Ammon's horn (tissue), 1 donor: ENCODE results near the gene BNIP5.
A peak's percentile ranks its signal among the peaks of the same experiment; 100 is the strongest.
"Not testable (repeated sequence)": the region's sequence is repeated elsewhere in the genome, so short reads cannot be mapped to it uniquely, and the experiment has no call there.

ENCODE experiments used
- DNase-seq: peaks from one replicate; pipeline ENCODE4 v3.0.0-alpha.2; 2016; ENCODE audit warnings: low spot score

The BNIP5 gene

DNA sequence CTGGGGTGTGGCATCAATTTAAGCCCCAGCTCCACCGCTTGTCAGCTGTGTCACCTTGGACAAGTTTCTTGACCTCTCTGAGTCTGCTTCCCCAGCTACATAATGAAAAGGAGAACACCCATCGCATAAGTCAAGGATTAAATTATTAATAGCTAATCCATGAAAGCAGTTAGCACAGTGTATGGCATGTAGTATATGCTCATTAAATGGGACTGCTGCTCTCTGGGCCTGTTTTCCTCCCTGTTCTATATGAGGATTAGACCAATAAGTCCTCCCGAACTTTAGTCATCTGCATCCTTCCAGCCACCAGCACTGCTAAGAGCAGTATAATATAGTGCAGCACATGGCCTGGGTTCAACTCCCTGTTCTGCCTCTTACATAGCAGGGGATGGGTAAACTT, 31.1 kb upstream of the BNIP5 start:
- no peak for DNase-seq

DNA sequence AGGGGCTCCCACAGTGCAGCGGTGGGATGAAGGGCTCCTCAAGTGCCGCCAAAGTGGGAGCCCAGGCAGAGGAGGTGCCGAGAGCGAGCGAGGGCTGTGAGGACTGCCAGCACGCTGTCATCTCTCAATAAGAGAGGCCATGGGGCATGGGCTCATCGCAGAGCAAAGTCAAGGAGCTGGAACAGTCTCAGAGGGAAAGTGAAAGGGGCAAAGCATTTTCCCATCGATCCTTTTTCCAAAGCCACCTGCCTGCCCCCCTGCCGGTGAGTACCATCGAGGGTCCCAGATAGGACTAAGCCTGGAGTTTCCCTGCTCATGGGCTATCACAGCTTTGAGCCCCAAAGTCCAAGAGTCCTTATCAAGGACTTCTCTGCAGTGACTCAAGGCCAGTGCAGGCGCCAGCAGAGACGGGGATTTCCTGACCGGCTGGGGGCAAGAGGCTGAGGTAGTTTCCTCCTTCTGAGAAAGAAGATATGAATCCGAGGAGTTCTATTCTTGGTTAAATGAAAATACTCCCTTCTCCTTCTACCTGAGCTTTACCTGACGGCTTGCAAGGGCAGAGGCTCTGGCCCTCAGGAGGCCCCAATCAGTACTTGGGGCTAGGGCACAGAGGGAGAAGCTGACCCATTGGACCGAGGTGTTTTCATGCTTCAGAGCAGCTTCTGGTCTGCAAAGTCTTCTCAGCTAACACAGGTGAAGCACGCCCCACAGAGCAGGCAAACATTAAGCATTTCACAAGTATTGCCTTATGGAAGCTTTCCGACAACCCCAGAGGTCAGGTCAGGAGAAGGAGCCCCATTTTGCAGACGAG, 28.2 kb upstream of the BNIP5 start:
- DNase-seq = no peak

DNA sequence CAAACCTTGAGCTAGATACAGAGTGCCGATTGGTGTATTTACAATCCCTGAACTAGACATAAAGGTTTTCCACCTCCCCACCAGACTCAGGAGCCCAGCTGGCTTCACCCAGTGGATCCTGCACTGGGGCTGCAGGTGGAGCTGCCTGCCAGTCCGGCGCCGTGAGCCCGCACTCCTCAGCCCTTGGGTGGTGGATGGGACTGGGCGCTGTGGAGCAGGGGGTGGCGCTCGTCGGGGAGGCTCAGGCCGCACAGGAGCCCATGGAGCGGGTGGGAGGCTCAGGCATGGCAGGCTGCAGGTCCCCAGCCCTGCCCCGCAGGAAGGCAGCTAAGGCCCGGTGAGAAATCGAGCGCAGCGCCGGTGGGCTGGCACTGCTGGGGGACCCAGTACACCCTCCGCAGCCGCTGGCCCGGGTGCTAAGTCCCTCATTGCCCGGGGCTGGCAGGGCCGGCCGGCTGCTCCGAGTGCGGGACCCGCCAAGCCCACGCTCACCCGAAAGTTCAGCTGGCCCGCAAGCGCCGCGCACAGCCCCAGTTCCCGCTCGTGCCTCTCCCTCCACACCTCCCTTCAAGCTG, 27.5 kb upstream of the BNIP5 start:
- not testable (repeated sequence) for DNase-seq

DNA sequence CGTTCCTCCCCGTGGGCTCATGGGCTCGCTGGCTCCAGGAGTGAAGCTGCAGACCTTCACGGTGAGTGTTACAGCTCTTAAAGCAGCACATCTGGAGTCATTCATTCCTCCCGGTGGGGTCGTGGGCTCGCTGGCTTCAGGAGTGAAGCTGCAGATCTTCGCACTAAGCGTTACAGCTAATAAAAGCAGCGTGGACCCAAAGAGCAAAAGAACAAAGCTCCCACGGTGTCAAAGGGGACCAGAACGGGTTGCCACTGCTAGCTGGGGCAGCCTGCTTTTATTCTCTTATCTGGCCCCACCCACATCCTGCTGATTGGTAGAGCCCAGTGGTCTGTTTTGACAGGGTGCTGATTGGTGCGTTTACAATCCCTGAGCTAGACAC, 26.7 kb upstream of the BNIP5 start:
- not testable (repeated sequence) for DNase-seq

DNA sequence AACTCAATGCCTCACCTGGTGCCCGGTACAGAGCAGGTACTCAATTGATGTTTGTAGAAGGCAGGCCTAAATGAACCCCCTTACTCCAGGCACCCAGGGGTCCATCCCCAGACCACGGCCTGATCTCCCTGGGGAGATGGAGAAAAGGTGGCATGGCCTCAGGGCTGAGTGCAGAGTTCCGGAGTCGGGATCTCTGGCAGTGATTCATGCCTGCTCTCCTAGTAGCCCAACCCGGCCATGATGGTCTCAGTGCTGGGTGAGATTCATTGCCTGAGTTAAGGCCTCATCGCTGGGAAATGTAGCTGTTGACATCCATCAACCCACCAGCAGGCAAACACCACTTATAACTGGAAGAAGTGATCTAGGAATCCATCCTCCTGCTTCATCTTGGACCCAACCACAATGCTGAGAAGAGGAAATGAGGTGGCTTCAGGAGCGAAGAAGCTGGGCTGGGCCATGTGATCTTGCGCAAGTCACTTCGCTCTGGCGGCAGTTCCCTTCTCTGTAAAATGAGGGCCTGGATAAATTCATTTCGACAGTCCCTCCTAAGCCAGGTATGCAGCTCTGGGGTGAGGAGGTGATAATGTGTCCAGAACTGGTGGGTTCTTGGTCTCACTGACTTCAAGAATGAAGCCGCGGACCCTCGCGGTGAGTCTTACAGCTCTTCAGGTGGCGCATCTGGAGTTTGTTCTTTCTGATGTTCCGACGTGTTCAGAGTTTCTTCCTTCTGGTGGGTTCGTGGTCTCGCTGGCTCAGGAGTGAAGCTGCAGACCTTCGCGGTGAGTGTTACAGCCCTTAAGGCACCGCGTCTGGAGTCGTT, 26.1 kb upstream of the BNIP5 start:
- no peak for DNase-seq

DNA sequence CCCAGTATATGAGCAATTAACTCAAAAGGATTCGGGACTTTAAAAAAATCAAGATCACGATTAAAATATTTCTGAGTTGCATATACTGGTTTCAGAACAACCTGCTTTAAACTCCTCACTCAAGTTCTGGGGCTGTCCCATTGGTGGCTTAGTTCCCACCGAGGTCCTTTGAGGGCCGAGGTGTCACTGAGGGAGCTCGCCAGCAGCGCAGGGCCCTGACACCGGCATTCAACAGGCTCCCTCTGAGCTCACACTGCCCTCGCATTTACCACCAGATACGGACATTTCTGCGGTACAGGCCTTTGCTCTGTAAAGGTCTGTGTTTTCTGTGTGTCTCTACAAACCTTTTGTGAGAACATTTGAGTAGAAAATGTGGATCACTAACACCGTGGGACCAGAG, 24.4 kb upstream of the BNIP5 start:
- no peak for DNase-seq

DNA sequence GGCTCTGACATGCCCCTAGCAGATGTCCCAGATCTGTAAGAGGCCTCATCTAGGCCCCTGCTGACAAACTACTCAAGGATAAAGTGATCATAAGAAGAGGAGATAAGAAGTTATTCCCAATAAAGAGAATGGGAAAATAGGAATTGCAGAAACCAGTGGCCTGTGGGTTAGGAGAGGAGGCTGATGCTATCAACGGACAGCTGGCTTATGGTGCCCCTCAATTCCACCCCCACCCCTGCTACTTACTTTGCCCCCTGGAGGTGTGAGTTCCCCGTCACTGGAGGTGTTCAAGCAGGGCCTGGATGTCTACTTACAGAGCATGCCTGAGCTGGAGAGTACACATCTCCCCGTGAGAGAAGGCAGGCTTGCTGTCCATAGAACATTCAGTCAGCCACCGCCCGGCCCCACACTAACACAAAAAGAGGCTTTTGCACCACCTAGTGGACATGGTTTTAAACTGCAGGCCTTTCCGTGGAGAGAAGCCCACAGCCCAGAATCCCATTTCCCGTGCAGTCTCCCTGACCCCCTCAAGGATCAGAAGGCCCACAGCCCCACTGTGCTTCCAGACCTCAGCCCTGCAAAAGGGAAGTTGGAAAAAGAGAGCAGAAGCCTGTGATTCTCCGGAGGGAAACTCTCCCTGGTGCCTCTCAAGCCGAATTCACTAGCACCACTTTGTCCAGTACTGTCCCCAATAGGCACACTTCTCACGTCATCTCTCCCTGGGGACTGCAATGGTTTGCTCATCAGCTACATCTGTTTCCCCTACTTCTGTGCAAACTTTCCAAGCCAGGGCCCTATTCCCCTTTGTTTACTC, 23.8 kb upstream of the BNIP5 start:
- peak; percentile 89 for DNase-seq

DNA sequence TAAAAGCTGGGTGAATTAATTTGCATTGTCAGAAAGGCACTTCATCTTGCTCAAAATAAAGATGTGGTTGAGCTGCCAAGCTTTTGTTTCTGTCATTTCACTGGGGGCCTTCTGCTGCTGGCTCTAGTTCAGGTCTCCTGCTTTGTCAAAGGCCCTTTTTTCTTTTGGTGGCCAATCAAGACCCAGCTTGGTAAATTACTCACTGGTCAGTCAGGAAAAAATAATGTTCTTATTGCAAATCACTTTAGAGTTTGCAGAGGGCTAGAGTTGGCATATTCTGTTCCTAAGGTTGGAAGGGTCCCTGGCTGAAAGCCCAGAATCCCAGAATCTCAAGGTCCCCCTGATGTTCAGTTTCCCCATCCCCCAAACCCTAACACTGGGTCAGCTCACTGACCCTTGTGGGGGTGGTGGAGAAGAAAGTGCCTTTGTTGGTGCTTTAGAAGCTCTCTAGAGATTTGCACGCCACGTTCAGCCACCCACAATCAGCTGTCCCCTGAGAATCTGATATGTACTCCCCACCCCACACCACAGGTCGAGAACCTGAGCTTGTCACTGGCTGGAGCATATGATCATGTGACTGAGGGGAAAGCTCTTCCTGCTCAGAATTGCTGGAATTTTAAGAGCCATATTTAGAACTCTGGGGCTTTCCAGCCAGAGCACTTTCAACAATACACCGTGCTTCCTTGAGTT, 21.7 kb upstream of the BNIP5 start:
- DNase-seq = peak; percentile 72

DNA sequence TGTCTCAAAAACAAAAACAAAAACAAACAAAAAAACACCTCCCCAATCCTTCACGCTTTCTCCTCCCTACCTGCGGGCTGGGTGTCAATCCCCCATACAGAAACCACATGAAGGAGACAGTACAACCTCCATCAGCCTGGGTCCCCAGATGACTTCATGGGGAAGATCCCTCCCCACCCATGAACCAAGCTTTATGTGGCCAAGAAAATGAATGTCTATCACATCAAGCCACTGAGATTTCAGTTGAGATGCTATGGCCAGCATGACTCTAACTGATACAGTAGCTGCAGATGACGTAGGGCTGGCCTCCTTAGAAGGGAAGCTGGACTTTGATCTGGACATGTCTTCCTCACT, 21.2 kb upstream of the BNIP5 start:
- no peak for DNase-seq

DNA sequence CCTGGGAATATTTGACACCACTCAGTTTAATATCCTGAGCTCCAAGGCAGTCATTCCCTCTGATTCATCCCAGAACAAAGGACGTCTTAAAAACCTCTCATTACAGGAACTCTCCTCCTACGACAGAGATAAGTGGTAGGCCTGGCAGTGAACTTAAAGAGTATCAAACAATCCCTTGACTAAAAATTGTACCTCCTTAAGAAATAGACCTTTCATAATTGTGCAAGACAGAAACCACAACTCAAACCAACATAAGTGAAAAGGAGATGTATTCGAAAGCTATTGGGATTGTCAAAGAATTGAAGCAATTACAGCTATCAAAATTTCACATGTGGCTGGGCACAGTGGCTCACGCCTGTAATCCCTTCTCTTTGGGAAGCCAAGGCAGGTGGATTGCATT, 19.1 kb upstream of the BNIP5 start:
- no peak for DNase-seq

DNA sequence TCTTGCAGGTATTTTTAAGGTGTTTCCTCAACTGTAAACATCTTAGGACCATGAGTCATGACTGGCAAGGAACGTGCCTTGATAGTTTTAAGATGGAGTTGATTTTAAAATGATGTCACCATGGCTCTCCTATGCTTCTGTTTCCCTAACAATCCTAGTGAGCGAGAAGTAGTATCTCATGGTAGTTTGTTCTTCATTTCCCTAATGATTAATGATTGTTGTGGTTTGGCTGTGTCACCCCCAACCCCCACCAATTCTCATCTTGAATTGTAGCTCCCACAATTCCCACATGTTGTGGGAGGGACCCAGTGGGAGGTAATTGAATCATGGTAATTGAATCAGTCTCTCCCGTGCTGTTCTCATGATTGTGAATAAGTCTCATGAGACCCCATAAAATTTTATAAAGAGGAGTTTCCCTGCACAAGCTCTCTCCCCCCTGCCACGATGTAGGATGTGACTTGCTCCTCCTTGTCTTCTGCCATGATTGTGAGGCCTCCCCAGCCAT, 16.8 kb upstream of the BNIP5 start:
- DNase-seq = no peak

DNA sequence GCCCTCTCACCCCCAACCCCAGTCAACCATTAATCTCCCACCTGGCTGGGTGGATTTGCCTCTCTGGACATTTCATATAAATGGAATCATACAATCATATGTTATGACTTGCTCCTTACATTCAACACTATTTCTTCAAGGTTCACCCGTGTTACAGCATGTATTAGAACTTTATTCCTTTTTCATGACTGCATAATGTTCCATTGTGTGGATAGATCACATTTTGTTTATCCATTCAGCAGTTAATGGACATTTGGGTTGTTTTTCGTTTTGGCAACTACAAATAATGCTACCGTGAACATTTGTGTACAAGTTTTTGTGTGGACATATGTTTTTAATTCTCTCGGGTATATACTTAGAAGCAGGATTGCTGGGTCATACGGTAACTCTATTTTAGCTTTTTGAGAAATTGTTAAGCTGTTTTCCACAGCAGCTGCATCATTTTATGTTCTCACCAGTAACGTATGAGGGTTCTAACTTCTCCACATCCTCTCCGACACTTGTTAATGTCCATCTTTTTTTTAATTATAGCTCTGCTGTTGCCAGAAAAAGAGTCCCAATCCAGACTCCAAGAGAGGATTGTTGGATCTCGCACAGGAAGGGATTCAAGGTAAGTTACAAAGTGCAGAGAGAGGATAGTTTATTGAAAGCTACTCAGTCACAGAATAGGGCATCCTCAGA, 15.9 kb upstream of the BNIP5 start:
- no peak for DNase-seq

DNA sequence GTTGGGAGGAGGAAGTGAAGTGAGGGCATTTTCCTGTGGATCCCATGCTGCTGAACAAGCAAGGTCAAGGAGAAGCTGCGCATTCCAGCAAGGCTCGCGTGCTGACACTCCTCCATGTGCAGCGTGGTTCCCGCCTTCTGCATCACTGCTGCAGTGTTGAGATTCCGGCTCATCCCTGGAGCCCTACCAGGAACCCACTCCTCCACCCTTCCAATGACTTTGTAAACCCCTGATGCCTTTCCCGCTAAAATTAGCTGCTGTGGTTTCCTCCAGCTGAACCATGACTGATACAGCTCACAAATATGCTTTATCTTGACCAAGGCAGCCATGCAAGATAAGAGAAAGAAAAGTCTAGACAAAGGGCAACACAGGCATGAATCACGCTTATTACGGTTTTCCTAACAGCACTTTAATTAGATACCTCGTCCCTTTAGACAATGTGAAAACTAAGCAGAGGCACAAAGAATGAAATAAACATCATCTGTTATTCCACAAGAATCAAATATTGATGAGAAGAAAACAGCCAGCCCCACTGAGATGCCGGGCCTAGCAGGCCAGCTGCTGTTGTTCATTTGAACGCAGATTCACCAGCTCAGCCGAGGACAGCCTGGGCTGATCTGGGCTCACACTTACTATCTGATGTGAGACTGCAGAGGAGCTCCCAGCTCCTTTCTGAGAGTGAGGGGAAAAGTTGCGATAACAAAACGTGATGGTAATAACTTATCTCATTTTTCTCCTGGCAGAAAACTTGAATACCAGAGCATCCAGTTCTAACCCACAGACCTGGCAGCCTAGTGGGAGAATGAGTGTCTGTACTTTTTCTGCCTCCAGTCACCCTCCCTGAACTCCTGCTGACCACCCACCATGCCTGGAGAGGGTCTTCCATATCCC, 14.2 kb upstream of the BNIP5 start:
- no peak for DNase-seq

DNA sequence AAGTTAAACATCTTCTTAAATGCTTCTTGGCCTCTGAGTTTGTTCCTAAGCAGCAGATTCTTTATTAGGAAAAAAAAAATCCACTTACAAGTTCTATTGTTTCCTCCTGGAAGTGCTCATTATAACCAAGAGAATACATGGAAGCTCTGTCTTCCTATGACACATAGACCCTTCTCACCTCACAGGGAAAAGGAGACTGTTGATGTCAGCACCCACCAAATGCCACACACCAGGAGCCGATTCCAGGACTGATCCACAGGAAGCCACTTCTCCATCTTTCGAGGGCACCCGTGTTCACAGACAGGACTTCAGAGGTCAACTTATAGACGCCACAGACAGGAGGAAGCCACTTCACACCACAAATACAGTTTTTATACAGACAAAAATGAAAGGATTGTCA, 13.4 kb upstream of the BNIP5 start:
- DNase-seq = no peak

DNA sequence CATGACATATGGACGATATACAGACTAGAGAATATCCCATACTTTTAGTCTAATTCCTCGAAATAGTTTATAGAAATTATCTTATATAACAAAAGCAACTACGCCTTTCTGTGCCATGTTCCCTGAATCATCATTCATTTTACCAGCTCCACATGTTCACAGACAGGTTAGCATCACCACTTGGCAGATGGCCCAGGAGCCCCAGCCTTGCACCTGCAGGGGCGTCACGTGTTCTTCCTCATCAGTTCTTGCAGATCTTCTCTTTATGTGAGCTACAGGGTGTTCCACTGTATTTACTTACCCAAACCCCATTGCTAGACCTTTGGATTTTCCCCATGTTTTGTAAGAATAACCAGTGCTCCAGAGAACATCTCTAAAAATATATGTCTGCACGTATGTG, 12.6 kb upstream of the BNIP5 start:
- no peak for DNase-seq

DNA sequence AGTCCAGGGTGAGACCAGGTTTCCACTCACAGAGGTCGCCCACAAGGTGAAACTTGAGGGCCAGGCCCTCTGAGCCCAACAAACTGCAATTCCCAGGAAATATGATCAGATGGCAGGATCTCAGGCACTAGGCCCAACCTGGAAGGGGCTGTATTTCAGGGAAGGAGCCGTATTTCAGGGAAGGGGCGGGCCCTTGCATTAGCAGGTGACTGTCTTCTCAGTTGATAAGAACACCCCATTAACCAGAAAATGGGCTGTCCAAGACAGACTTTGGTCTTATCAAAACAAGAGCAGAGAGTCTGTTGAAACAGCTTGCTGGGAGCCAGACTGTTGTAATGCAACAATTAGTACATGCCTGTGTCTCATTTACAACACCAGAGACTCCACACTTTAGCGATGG, 10.9 kb upstream of the BNIP5 start:
- DNase-seq = no peak

DNA sequence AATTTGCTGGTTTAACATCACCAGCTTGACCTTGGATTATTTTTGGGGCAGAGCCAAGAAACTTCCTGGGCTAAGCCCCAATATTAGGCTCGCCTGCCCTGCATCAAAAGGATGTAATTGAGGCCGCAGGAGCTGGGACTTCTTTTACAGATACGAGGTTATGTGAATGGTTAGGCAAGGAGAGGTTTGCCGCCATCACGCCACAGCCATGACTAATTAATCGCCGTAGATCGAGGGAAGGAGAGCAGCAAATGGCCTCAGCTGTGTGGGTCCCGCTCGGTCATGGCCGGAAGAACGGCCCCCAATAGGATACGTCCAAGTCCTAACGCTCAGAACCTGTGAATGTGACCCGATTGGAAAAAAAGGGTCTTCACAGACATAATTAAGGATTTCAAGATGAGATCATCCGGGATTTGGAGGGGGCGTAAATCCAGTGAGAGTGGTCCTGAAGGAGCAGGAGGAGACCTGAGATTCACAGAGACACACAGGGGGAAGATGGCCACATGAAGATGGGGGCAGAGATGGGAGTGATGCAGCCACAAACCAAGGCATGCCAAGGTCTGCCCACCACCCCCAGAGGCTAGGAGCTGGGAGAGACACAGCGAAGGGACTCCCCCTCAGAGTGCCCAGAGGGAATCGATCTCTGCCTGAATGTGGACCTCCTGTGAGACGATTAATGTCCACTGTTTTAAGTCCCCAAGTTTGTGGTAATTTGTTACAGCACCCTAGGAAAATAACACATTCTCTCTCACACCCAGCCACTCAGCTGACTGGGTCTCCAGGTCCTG, 10.0 kb upstream of the BNIP5 start:
- no peak for DNase-seq

DNA sequence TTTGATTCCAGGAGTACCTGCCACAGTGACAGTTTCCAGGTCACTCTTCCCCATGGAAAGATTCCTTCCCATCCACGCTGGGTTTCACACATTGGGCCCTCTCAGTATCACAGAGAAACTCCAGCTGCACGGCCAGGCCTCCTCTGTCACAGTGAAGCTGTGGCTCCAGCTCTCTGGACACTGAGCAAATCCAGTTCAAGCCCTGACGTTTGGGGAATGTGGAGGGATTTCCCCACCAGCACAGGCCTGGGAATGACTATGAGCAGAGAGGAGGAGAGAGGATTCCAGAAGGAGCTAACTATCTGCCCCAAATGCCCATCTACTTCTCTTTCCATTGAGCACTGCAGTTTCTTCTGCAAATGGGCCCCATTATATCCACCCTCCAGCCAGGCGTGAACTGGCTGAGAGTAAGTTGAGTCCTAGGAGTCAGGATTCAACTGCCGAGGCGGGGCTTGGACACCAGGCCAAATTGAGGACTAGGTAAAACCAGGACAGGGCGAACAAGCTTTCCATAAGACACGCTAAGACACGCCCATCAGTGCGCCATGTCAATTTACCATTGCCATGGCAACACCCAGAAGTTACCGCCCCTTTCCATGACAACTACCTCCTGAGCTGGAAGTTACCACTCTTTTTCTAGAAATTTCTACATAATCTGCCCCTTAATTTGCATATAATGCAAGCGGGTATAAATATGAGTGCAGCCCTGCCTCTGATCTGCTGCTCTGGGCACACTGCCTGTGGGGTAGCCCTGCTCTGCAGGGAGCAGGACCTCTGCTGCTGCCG, 9.2 kb upstream of the BNIP5 start:
- no peak for DNase-seq
